HL-60 (cell line): ENCODE measurements around the gene CBX4.

ENCODE experiments used
- CTCF ChIP-seq: IDR thresholded peaks from one replicate; pipeline ENCODE4 v1.5.1; 2011; ENCODE audit warnings: low read length, control low read depth, inconsistent platforms; ENCODE audit not compliant: insufficient read depth
- GABPA ChIP-seq: IDR thresholded peaks from 2 replicates; pipeline ENCODE4 v1.6.1; 2012; ENCODE audit warnings: low read depth
- REST ChIP-seq: IDR thresholded peaks from 2 replicates; pipeline ENCODE4 v1.6.1; 2012; ENCODE audit warnings: low read depth; ENCODE audit not compliant: insufficient replicate concordance

GRCh38 chr17:79833110-79833450 is 6.2 kb downstream of the CBX4 start:
- no peak for TF ChIP-seq CTCF
- no peak for TF ChIP-seq GABPA
- no peak for TF ChIP-seq REST
